GM10266 (cell line): ENCODE measurements around the gene RHBDL1.

Experiments
- DNase-seq: peaks from one replicate; pipeline ENCODE4 v3.0.0; 2012; ENCODE audit errors: extremely low spot score
- TF ChIP-seq, protein P1 (sequence below): IDR thresholded peaks from 2 replicates; pipeline ENCODE4 v1.5.1; 2012; ENCODE audit warnings: mild to moderate bottlenecking, low read depth; ENCODE audit not compliant: control insufficient read depth, insufficient read depth; ENCODE audit errors: missing control alignments

The RHBDL1 gene

DNA sequence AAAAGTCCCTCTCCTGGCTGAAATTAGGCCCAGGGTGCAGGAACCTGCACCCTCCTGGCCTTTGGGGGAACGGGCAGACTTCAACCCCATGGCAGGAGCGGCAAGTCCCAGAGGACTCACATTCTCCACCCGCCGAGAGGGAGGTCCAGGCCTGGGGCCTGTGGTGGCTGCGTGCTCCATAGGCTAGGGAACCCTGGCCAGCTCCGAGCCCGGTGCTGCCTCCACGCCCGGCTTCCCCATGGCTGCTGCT lies 50.6 kb downstream of the RHBDL1 start:
- TF ChIP-seq, protein P1, sequence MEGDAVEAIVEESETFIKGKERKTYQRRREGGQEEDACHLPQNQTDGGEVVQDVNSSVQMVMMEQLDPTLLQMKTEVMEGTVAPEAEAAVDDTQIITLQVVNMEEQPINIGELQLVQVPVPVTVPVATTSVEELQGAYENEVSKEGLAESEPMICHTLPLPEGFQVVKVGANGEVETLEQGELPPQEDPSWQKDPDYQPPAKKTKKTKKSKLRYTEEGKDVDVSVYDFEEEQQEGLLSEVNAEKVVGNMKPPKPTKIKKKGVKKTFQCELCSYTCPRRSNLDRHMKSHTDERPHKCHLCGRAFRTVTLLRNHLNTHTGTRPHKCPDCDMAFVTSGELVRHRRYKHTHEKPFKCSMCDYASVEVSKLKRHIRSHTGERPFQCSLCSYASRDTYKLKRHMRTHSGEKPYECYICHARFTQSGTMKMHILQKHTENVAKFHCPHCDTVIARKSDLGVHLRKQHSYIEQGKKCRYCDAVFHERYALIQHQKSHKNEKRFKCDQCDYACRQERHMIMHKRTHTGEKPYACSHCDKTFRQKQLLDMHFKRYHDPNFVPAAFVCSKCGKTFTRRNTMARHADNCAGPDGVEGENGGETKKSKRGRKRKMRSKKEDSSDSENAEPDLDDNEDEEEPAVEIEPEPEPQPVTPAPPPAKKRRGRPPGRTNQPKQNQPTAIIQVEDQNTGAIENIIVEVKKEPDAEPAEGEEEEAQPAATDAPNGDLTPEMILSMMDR: no peak

GRCh38 chr16:726438-727290 lies 51.2 kb downstream of the RHBDL1 start, which contains the start of the genes CCDC78 and HAGHL:
Gene CCDC78 (minus strand): TSS chr16:726443. CDS start chr16:726367, 76 bp downstream.
Gene HAGHL (plus strand): TSS chr16:727106. CDS start chr16:727510, 404 bp downstream.
- peak; percentile 92 for DNase-seq
- TF ChIP-seq, protein P1: no peak

More for the DNA sequence above, 50.6 kb downstream of the RHBDL1 start:
- DNase-seq: no peak

DNA sequence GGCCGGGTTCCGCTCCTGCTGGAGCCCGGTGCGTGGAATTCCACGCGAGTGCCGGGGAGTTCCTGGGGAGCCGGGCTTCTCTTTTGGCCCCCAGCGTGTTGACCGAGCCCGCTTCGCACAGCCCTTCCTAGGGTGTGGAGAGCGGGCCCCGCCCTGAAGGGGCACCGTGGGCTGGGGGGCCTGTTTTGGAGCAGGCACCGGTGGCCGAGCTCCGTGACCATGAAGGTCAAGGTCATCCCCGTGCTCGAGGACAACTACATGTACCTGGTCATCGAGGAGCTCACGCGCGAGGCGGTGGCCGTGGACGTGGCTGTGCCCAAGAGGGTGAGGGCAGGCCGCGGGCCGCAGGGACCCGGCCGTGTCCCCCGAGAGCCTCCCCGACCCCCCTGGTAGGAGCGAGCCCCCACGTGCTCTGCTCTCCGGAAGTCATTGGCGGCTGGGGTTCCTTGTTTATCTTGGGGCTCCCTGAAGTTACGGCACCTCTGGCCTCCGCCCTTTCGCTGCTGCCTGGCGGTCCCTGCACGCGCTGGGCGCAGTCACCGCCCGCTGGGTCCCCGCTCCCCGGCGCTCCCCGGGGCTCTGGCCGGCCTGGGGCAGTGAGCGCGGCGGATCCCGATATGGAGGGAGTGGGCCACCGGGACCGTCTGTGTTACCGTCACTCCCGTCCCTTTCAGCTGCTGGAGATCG lies 52.0 kb downstream of the RHBDL1 start:
- TF ChIP-seq, protein P1: no peak

More for the DNA sequence above, 52.0 kb downstream of the RHBDL1 start:
- peak; percentile 78 for DNase-seq
